ENCODE results near the gene C8B.

Gene C8B

DNA sequence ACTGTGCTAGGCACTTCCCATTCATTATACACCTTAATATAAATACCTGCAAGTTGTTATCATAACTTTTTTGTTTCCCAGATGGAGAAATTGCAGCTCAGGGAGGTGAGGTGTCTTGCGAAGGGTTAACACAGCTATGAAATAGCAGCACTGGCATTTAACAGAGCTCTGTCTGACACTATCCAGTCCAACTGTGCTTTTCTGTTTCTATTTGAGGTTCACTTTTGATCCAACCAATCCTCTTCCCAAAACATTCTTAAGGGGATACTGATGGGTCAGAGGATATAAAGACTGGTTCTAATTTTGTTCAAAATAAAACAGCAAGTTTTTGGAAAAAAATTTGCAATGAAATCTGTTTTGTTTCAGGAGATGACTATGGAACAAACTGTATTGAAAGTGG is 46.5 kb upstream of the C8B start:
- H3K27ac ChIP-seq (replicated peaks): no peak overlapping the region
- no peak for DNase-seq (ENCODE audit: low read depth in 1 of 2, low spot score in 1 of 2)
- H3K27me3 ChIP-seq (ENCODE audit: insufficient read depth, poor library complexity, severe bottlenecking): peaks cover 11% of the 10 kb centered on the region
- no peak for TF ChIP-seq POLR2AphosphoS5 (IDR thresholded peaks at IDR 0.05; ENCODE audit: low read depth)
- TF ChIP-seq CTCF (IDR thresholded peaks at IDR 0.05; ENCODE audit: insufficient read depth, low read length): no peak
- TF ChIP-seq, protein P1, sequence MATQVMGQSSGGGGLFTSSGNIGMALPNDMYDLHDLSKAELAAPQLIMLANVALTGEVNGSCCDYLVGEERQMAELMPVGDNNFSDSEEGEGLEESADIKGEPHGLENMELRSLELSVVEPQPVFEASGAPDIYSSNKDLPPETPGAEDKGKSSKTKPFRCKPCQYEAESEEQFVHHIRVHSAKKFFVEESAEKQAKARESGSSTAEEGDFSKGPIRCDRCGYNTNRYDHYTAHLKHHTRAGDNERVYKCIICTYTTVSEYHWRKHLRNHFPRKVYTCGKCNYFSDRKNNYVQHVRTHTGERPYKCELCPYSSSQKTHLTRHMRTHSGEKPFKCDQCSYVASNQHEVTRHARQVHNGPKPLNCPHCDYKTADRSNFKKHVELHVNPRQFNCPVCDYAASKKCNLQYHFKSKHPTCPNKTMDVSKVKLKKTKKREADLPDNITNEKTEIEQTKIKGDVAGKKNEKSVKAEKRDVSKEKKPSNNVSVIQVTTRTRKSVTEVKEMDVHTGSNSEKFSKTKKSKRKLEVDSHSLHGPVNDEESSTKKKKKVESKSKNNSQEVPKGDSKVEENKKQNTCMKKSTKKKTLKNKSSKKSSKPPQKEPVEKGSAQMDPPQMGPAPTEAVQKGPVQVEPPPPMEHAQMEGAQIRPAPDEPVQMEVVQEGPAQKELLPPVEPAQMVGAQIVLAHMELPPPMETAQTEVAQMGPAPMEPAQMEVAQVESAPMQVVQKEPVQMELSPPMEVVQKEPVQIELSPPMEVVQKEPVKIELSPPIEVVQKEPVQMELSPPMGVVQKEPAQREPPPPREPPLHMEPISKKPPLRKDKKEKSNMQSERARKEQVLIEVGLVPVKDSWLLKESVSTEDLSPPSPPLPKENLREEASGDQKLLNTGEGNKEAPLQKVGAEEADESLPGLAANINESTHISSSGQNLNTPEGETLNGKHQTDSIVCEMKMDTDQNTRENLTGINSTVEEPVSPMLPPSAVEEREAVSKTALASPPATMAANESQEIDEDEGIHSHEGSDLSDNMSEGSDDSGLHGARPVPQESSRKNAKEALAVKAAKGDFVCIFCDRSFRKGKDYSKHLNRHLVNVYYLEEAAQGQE (IDR thresholded peaks at IDR 0.05; ENCODE audit: insufficient replicate concordance, low read depth): no peak
- TF ChIP-seq GABPA (IDR thresholded peaks at IDR 0.05; ENCODE audit: low read depth): no peak
- TF ChIP-seq SPI1 (IDR thresholded peaks at IDR 0.05; ENCODE audit: borderline replicate concordance, low read depth): no peak
- H3K4me3 ChIP-seq (replicated peaks; ENCODE audit: insufficient read depth, low read length): no peak overlapping the region

DNA sequence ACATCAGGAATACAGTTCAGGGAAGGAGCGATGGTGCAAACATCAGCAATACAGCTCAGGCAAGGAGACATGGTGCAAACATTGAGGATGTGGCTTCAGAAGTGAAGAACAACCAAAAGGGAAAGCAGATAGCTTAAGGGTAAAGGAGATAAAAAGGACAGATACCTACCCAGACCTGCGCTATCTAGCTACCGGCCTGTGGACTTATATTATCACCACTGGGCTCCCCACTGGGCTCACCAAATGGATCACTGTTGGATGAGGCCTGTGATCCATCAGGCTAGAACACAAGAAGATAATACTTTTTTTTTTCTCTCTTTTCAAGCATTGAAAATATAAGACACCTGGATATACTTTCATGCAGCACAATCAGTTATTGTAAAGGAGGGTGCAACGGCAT is 44.7 kb upstream of the C8B start:
- no peak overlapping the region for H3K27ac ChIP-seq (replicated peaks)
- TF ChIP-seq CTCF (IDR thresholded peaks at IDR 0.05; ENCODE audit: insufficient read depth, low read length) (no peak), POLR2AphosphoS5 (IDR thresholded peaks at IDR 0.05; ENCODE audit: low read depth) (no peak)
- no peak overlapping the region for H3K4me3 ChIP-seq (replicated peaks; ENCODE audit: insufficient read depth, low read length)
- DNase-seq (ENCODE audit: low read depth in 1 of 2, low spot score in 1 of 2): no peak
- H3K27me3 ChIP-seq (ENCODE audit: insufficient read depth, poor library complexity, severe bottlenecking): peaks cover 11% of the 10 kb centered on the region

- Histone ChIP-seq H3K4me3 (replicated peaks; ENCODE audit: insufficient read depth, low read length) (no peak overlapping the region), H3K27me3 (ENCODE audit: insufficient read depth, poor library complexity, severe bottlenecking) (peaks cover 11% of the 10 kb centered on the region), H3K27ac (replicated peaks) (no peak overlapping the region)
- TF ChIP-seq, protein P1 (IDR thresholded peaks at IDR 0.05; ENCODE audit: insufficient replicate concordance, low read depth): no peak
- TF ChIP-seq POLR2AphosphoS5 (IDR thresholded peaks at IDR 0.05; ENCODE audit: low read depth): no peak
- no peak for DNase-seq (ENCODE audit: low read depth in 1 of 2, low spot score in 1 of 2)
Observed at GRCh38 chr1:57007948-57008347, 42.1 kb upstream of the C8B start.

GRCh38 chr1:57007472-57007871 is 41.7 kb upstream of the C8B start:
- Histone ChIP-seq H3K4me3 (replicated peaks; ENCODE audit: insufficient read depth, low read length) (no peak overlapping the region), H3K27ac (replicated peaks) (no peak overlapping the region), H3K27me3 (ENCODE audit: insufficient read depth, poor library complexity, severe bottlenecking) (peaks cover 11% of the 10 kb centered on the region)
- DNase-seq (ENCODE audit: low read depth in 1 of 2, low spot score in 1 of 2): no peak
- TF ChIP-seq, protein P1 (IDR thresholded peaks at IDR 0.05; ENCODE audit: insufficient replicate concordance, low read depth): no peak
- no peak for TF ChIP-seq POLR2AphosphoS5 (IDR thresholded peaks at IDR 0.05; ENCODE audit: low read depth)
- TF ChIP-seq CTCF (IDR thresholded peaks at IDR 0.05; ENCODE audit: insufficient read depth, low read length): no peak
- TF ChIP-seq GABPA (IDR thresholded peaks at IDR 0.05; ENCODE audit: low read depth): no peak
- TF ChIP-seq SPI1 (IDR thresholded peaks at IDR 0.05; ENCODE audit: borderline replicate concordance, low read depth): no peak
